Limb (tissue), 2 donors: ENCODE data around the gene MTLN.
"Not testable (repeated sequence)": the region's sequence is repeated elsewhere in the genome, so short reads cannot be mapped to it uniquely, and the experiment has no call there.

Experiments
- DNase-seq, 2 donors: peaks; one replicate each; pipeline ENCODE4 v3.0.0-alpha.2; 2016; ENCODE audit errors: extremely low spot score in 2 of 2

Gene MTLN

GRCh38 chr2:110204408-110205385 lies 7.7 kb downstream of the MTLN start, which contains the start of gene NPHP1:
NPHP1 (minus strand) TSS chr2:110205013; CDS start chr2:110204968, 45 bp downstream.
- peak; percentile 81 to 96 for DNase-seq

- DNase-seq, result no peak
Measured at GRCh38 chr2:110198016-110198415, 14.3 kb downstream of the MTLN start.

- no peak for DNase-seq
Measured at GRCh38 chr2:110197452-110197851, 14.9 kb downstream of the MTLN start.

- DNase-seq, result not testable (repeated sequence)
Measured at GRCh38 chr2:110190169-110190568, 22.2 kb downstream of the MTLN start.

GRCh38 chr2:110182449-110182848 lies 29.9 kb downstream of the MTLN start:
- no peak for DNase-seq

- DNase-seq, result no peak
Measured at GRCh38 chr2:110180036-110180435, 32.3 kb downstream of the MTLN start.

- no peak for DNase-seq
Measured at GRCh38 chr2:110173523-110173922, 38.8 kb downstream of the MTLN start.

GRCh38 chr2:110172506-110172905 lies 39.8 kb downstream of the MTLN start:
- no peak for DNase-seq

GRCh38 chr2:110170102-110170501 lies 42.2 kb downstream of the MTLN start:
- no peak for DNase-seq

- DNase-seq, result no peak
Measured at GRCh38 chr2:110167326-110168000, 44.9 kb downstream of the MTLN start.

- no peak for DNase-seq
Measured at GRCh38 chr2:110166266-110166665, 46.1 kb downstream of the MTLN start.
